Measurements from ENCODE around the gene UQCC3. TPM values are rescaled to one million over a fixed set of nuclear protein-coding genes. Genes with fewer than 3 reads are reported as not detected.

The UQCC3 gene
- total and polyA plus RNA-seq, 9 of the 15 experiments (the other 6 are each of a cell fraction or from before 2014, with no cell fraction given): 3.3 to 44.3 (median 8.0) TPM

DNA sequence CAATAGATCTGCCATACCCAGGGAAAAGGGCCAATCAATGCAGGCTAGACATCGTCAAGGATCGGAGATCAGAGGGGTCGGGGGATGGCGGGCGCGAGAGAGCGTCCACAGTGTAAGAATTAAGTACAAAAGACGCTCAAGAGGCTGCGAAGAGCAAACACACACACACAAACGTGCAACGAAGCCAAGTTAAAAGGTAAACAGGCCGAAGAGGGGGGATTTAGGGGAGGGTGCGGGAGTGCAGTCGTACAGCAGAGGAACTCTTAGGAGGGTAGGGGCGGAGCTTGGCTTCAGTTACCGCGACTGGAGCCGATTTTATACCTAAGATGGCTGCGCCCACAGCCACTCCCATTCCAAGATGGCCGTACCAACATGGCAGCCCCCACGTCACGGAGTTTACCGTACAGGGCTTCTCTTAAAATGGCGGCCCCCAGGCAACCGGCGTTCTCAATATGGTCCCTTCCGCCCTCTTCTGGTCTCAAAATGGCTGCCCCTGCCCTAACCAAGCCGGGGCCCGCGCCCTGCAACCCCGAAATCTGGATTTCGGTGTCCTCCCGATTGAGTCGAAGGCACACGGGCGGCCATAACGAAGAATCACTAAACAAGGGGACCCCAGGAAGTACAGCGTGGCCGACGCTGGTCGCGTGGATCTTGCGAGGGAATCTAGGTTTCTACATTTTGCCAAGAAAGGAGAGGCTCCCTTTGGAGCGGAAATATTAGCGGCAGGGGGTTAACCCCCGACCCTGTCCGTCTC, 38.0 kb downstream of the UQCC3 start:
- peak overlapping the region; percentile 19; the same call in 1 of the 3 replicates for H3K27ac ChIP-seq (ENCODE audit: extremely low read depth, low read depth, low read length)
- DNase-seq (ENCODE audit: extremely low read depth in 1 of 4, low spot score in 3 of 4) (peak in 3 of 4 experiments; percentile 33 to 57 (median 43)), FAIRE-seq (no peak), ATAC-seq (peak; percentile 4; the same call in 2 of the 3 replicates)
- peaks cover 81% of the 10 kb centered on the region for H3K36me3 ChIP-seq (ENCODE audit: control insufficient read depth, insufficient read depth, low read length)
- peaks cover 2% of the 10 kb centered on the region for H3K9me1 ChIP-seq (ENCODE audit: control insufficient read depth, insufficient read depth, low read length)
- H3K4me3 ChIP-seq: no peak overlapping the region
- ChIA-PET CTCF (ENCODE audit: low intra/inter-chr PET ratio) (no interaction called here), POLR2A (interaction anchor here (0.6 to 4.1 kb wide), 7 partner anchors 8 to 134 kb away, joined by 3 to 31 read pairs (median 8); partner anchors contain the start of genes C11orf98, CSKMT, HNRNPUL2 and TTC9C)
- no peaks in the 10 kb centered on the region for H3K27me3 ChIP-seq (ENCODE audit: control insufficient read depth in 2 of 2, insufficient read depth in 2 of 2, low read length in 2 of 2)
- BruUV-seq (replicated peaks): no TSS peak
- in situ Hi-C loops (cut with MboI) (no loop called here), intact Hi-C loops (cut with micrococcal nuclease) (loop anchor here (5.0 kb wide), 1 partner anchor 312 kb away; no protein-coding TSS in a partner anchor)
- peaks cover 36 to 46% of the 10 kb centered on the region in 2 experiments for H3K4me1 ChIP-seq (replicated peaks in 1 of 2; ENCODE audit: control insufficient read depth in 2 of 2, insufficient read depth in 2 of 2, low read length in 2 of 2)
- WGBS (ENCODE audit: insufficient coverage, low coverage, missing lambda C conversion rate): 83% methylated on average over 35 of the region's 47 CpGs
- peaks cover 25% of the 10 kb centered on the region for H3K79me2 ChIP-seq (ENCODE audit: control insufficient read depth, insufficient read depth, low read length)
- H2AFZ ChIP-seq (ENCODE audit: low read depth, low read length): no peak overlapping the region
- no peaks in the 10 kb centered on the region for H3K9me3 ChIP-seq (replicated peaks; ENCODE audit: control insufficient read depth, insufficient read depth, low read depth, low read length)
- H3K9ac ChIP-seq (ENCODE audit: insufficient read depth in 1 of 2, low read depth in 2 of 2, low read length in 2 of 2): peak overlapping the region in 1 of 2 experiments; percentile 39; a peak in 1 of 4 replicates
- no peak overlapping the region for H3K4me2 ChIP-seq (ENCODE audit: insufficient read depth, low read length)
- peaks cover 7% of the 10 kb centered on the region for H4K20me1 ChIP-seq (replicated peaks; ENCODE audit: control insufficient read depth, insufficient read depth, low read length)
- TF ChIP-seq YY1 (IDR thresholded peaks at IDR 0.05; ENCODE audit: borderline replicate concordance in 1 of 3, control insufficient read depth in 1 of 3, extremely low read depth in 1 of 3, insufficient read depth in 3 of 3, insufficient read length in 1 of 3, insufficient replicate concordance in 2 of 3, low read depth in 1 of 3, low read length in 2 of 3) (peak; percentile 87 to 99 (median 98)), HOXB6 (CRISPR knock-in tag; IDR thresholded peaks at IDR 0.05; ENCODE audit: borderline replicate concordance) (no peak), NR2C1 (IDR thresholded peaks at IDR 0.05) (peak; percentile 61), NR2C1 (tag; IDR thresholded peaks at IDR 0.05) (no peak), FOXA1 (IDR thresholded peaks at IDR 0.05; ENCODE audit: borderline replicate concordance) (no peak), NFXL1 (CRISPR knock-in tag; IDR thresholded peaks at IDR 0.05) (no peak), ZNF77 (CRISPR knock-in tag; IDR thresholded peaks at IDR 0.05) (no peak), MEIS2 (IDR thresholded peaks at IDR 0.05; ENCODE audit: partially characterized antibody) (no peak), GATAD2A (IDR thresholded peaks at IDR 0.05) (no peak), BACH1 (tag; IDR thresholded peaks at IDR 0.05) (no peak), TEAD4 (IDR thresholded peaks at IDR 0.05; ENCODE audit: low read length) (peak; percentile 27; the same call in 1 of the 2 replicates), TEAD4 (CRISPR knock-in tag; IDR thresholded peaks at IDR 0.05; ENCODE audit: borderline replicate concordance) (no peak), CSDE1 (IDR thresholded peaks at IDR 0.05) (peak in 1 of 2 experiments; percentile 88; a peak in 1 of 4 replicates), KAT8 (IDR thresholded peaks at IDR 0.05; ENCODE audit: low read depth) (0 out of 2 replicates have a peak, but pooled peaks have one; percentile 49), STAG1 (CRISPR knock-in tag; IDR thresholded peaks at IDR 0.05; ENCODE audit: borderline replicate concordance) (no peak)
- TF ChIP-seq, protein P1, sequence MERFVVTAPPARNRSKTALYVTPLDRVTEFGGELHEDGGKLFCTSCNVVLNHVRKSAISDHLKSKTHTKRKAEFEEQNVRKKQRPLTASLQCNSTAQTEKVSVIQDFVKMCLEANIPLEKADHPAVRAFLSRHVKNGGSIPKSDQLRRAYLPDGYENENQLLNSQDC (CRISPR knock-in tag; IDR thresholded peaks at IDR 0.05): no peak
- TF ChIP-seq, protein P2, sequence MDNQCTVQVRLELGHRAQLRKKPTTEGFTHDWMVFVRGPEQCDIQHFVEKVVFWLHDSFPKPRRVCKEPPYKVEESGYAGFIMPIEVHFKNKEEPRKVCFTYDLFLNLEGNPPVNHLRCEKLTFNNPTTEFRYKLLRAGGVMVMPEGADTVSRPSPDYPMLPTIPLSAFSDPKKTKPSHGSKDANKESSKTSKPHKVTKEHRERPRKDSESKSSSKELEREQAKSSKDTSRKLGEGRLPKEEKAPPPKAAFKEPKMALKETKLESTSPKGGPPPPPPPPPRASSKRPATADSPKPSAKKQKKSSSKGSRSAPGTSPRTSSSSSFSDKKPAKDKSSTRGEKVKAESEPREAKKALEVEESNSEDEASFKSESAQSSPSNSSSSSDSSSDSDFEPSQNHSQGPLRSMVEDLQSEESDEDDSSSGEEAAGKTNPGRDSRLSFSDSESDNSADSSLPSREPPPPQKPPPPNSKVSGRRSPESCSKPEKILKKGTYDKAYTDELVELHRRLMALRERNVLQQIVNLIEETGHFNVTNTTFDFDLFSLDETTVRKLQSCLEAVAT (IDR thresholded peaks at IDR 0.05): peak in 1 of 2 experiments; percentile 90; a peak in 2 of 4 replicates
- TF ChIP-seq, protein P3, sequence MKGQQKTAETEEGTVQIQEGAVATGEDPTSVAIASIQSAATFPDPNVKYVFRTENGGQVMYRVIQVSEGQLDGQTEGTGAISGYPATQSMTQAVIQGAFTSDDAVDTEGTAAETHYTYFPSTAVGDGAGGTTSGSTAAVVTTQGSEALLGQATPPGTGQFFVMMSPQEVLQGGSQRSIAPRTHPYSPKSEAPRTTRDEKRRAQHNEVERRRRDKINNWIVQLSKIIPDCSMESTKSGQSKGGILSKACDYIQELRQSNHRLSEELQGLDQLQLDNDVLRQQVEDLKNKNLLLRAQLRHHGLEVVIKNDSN (CRISPR knock-in tag; IDR thresholded peaks at IDR 0.05): no peak
